Measurements from ENCODE around the gene SORL1. TPM values are rescaled to one million over a fixed set of nuclear protein-coding genes. Genes with fewer than 3 reads are reported as not detected.

Gene SORL1
- total and polyA plus RNA-seq, 2 of the 8 experiments (the other 6 are each of a cell fraction or from before 2014, with no cell fraction given): 38.1 to 65.5 TPM

GRCh38 chr11:121517996-121518395 lies 65.9 kb downstream of the SORL1 start:
- POLR2A ChIA-PET (ENCODE audit: partially characterized antibody): no interaction called here
- TF ChIP-seq POLR2A (IDR thresholded peaks at IDR 0.05; ENCODE audit: control extremely low read depth in 1 of 2, low read depth in 2 of 2, low read length in 2 of 2): no peak
- no peak for TF ChIP-seq ASH2L (IDR thresholded peaks at IDR 0.05; ENCODE audit: low read length)
- no peak for TF ChIP-seq RBBP5 (IDR thresholded peaks at IDR 0.05; ENCODE audit: borderline replicate concordance, low read depth, low read length)
- no peak for TF ChIP-seq MAFK (IDR thresholded peaks at IDR 0.05; ENCODE audit: low read depth, low read length)
- no peak for TF ChIP-seq JUND (IDR thresholded peaks at IDR 0.05; ENCODE audit: low read length)

More at GRCh38 chr11:121517996-121518395, 65.9 kb downstream of the SORL1 start:
- Histone ChIP-seq H3K79me2 (ENCODE audit: control insufficient read depth in 1 of 2, insufficient read depth in 2 of 2, low read length in 2 of 2) (peaks cover 0 to 2% of the 10 kb centered on the region in 2 experiments; a peak in 1 of 4 replicates), H3K27ac (ENCODE audit: low read depth, low read length) (no peak overlapping the region), H4K91ac (replicated peaks; ENCODE audit: insufficient read length, low read length) (no peak overlapping the region), H3K9me3 (ENCODE audit: insufficient read depth in 2 of 2, low read depth in 1 of 2, low read length in 1 of 2) (no peaks in the 10 kb centered on the region), H4K8ac (ENCODE audit: extremely low read depth, insufficient read depth, low read length) (no peak overlapping the region), H3K4me2 (ENCODE audit: insufficient read depth in 1 of 2, low read depth in 2 of 2, low read length in 2 of 2) (no peak overlapping the region), H2BK12ac (ENCODE audit: low read depth, low read length) (no peak overlapping the region), H2AK5ac (ENCODE audit: low read depth, low read length) (no peak overlapping the region), H3K27me3 (replicated peaks in 1 of 4; ENCODE audit: control insufficient read depth in 3 of 4, extremely low read depth in 1 of 4, insufficient read depth in 3 of 4, low read length in 3 of 4) (no peaks in the 10 kb centered on the region), H3K9ac (replicated peaks in 1 of 4; ENCODE audit: extremely low read depth in 1 of 4, low read depth in 3 of 4, low read length in 3 of 4) (no peak overlapping the region), H4K5ac (ENCODE audit: insufficient read length, low read depth, low read length) (no peak overlapping the region), H3K4me1 (replicated peaks in 1 of 4; ENCODE audit: control insufficient read depth in 3 of 4, insufficient read depth in 4 of 4, low read length in 3 of 4) (no peaks in the 10 kb centered on the region; a peak in 1 of 7 replicates), H2BK120ac (replicated peaks; ENCODE audit: low read depth, low read length) (no peak overlapping the region), H3K4me3 (ENCODE audit: extremely low read depth in 1 of 4, insufficient read depth in 2 of 4, low read depth in 3 of 4, low read length in 4 of 4) (no peak overlapping the region), H3K36me3 (ENCODE audit: control insufficient read depth in 2 of 4, insufficient read depth in 4 of 4, low read length in 3 of 4) (peaks cover 6 to 37% (median 28%) of the 10 kb centered on the region in 4 experiments), H2AFZ (ENCODE audit: low read length) (no peak overlapping the region), H4K20me1 (replicated peaks in 1 of 2; ENCODE audit: control insufficient read depth in 1 of 2, insufficient read depth in 2 of 2, low read length in 2 of 2) (no peaks in the 10 kb centered on the region), H3K18ac (ENCODE audit: extremely low read depth, low read length) (no peak overlapping the region), H2BK15ac (ENCODE audit: low read length) (no peak overlapping the region), H2BK20ac (ENCODE audit: low read length) (no peak overlapping the region), H3K14ac (ENCODE audit: insufficient read length) (no peak overlapping the region), H3K23me2 (ENCODE audit: low read depth, low read length) (no peaks in the 10 kb centered on the region), H3K79me1 (ENCODE audit: low read depth, low read length) (no peaks in the 10 kb centered on the region; the same call in 1 of the 2 replicates), H3K23ac (ENCODE audit: insufficient read length) (no peak overlapping the region), H3K4ac (replicated peaks; ENCODE audit: insufficient read length, low read depth, low read length) (no peak overlapping the region), H3K56ac (replicated peaks; ENCODE audit: insufficient read length, low read depth, low read length) (no peak overlapping the region), H2BK5ac (ENCODE audit: low read depth, low read length) (no peak overlapping the region)
- CTCF ChIA-PET (ENCODE audit: partially characterized antibody): no interaction called here
- DNase-seq (ENCODE audit: low read depth in 1 of 2, low spot score in 2 of 2) (no peak), FAIRE-seq (no peak)
- 91% methylated on average over 1 of the region's 1 CpG; no CpG with 5 or more reads in 1 of the 2 experiments for WGBS, 2 experiments (ENCODE audit: extremely low coverage in 1 of 2, insufficient coverage in 1 of 2, insufficient read length in 1 of 2, insufficient replicate concordance in 2 of 2, low coverage in 1 of 2, low lambda C conversion rate in 2 of 2, missing lambda C conversion rate in 1 of 2)

Measured in H1 (cell line).